Esophagus muscularis mucosa (tissue), 3 donors: Measurements from ENCODE around the gene RNU7-1.

Source experiments
- POLR2A ChIP-seq: fragments of 450-650 bp; IDR thresholded peaks from one replicate; pipeline ENCODE4 v1.6.1; 2017; ENCODE audit warnings: antibody characterized with exemption, moderate library complexity, mild to moderate bottlenecking, low read depth
- POLR2AphosphoS5 ChIP-seq, 2 donors: sonication (generic); formaldehyde crosslinking; IDR thresholded peaks; one replicate each; pipeline ENCODE4 v1.6.1; 2017; ENCODE audit warnings: antibody characterized with exemption in 2 of 2
- TF ChIP-seq, protein P1 (sequence below), 3 experiments: fragments of 200-600 bp in 2 of 3; fragments of 450-650 bp in 1 of 3; sonication (generic) in 2 of 3; IDR thresholded peaks; one replicate each; pipeline ENCODE4 v1.5.1; 2017 to 2019; ENCODE audit warnings: antibody characterized with exemption in 3 of 3, mild to moderate bottlenecking in 2 of 3, moderate library complexity in 1 of 3

DNA sequence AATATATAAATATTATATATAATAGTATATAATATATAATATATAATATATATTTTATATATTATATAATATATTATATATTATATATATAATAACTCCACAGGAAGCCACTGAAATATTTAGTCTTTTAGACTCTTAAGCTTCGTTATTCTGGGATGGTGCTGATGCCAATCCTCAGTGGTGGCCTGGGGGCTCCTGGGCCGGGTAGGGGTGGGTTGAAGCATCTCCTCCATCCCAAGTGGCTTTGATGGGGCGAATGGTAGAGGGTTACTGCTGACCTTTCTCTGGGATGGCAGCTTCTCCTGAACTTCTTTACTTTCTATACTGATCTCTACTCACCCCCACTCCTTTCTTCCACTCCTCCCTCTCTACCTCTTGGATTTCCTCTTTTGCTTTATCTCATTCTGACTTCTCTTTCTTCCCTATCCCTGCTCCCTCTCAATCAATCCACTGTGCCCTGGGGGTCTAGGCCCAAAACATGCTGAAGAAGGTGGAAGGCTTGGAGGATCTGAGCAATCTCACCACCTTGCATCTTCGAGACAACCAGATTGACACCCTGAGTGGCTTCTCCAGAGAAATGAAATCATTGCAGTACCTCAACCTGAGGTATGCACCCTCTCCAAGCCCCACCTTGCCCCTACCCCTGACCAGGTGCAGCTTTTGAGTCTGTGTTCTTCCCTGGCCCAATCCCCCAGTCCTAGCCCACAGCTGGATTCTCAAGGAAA, 34.0 kb upstream of the RNU7-1 start:
- TF ChIP-seq, protein P1, sequence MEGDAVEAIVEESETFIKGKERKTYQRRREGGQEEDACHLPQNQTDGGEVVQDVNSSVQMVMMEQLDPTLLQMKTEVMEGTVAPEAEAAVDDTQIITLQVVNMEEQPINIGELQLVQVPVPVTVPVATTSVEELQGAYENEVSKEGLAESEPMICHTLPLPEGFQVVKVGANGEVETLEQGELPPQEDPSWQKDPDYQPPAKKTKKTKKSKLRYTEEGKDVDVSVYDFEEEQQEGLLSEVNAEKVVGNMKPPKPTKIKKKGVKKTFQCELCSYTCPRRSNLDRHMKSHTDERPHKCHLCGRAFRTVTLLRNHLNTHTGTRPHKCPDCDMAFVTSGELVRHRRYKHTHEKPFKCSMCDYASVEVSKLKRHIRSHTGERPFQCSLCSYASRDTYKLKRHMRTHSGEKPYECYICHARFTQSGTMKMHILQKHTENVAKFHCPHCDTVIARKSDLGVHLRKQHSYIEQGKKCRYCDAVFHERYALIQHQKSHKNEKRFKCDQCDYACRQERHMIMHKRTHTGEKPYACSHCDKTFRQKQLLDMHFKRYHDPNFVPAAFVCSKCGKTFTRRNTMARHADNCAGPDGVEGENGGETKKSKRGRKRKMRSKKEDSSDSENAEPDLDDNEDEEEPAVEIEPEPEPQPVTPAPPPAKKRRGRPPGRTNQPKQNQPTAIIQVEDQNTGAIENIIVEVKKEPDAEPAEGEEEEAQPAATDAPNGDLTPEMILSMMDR (IDR thresholded peaks at IDR 0.05): no peak
- TF ChIP-seq POLR2A: no peak
- no peak for TF ChIP-seq POLR2AphosphoS5 (IDR thresholded peaks at IDR 0.05)
